GM19468 (cell line): ENCODE data around the gene MANSC4.
A peak's percentile ranks its signal among the peaks of the same experiment; 100 is the strongest.

Experiments
- ATAC-seq: cut with Tn5 transposase; IDR thresholded peaks from one replicate; pipeline ENCODE4 v1.9.1; 2021; ENCODE audit warnings: mild to moderate bottlenecking, moderate library complexity, moderate number of reproducible peaks; ENCODE audit not compliant: unreplicated experiment; ENCODE audit errors: extremely low read depth

The MANSC4 gene

DNA sequence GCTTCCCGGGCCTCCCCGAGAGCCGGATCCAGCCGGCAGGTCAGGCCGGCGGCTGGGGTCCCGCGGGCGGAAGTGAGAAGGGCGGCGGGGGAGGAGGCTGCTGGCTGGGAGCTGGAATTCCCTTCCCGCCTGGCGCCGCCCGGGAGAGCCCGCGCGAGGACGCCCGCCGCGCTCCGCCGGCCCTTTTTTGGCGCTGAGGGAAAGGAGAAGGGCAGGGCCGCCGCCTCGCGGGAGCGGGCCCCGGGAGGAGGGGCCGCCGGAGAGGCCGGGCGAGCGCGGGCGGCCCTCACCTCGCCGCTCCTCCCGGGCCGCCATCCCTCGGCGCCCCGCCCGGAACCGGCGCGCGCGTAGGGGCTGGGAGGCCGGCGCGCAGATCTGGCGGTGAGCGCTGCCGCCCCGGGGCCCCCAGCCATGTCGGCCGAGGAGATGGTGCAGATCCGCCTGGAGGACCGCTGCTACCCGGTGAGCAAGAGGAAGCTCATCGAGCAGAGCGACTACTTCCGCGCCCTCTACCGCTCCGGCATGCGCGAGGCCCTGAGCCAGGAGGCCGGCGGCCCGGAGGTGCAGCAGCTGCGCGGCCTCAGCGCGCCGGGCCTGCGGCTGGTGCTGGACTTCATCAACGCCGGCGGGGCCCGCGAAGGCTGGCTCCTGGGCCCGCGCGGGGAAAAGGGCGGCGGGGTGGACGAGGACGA, at the start of gene MANSC4, which contains the start of gene KLHL42:
Gene MANSC4, minus strand, starts transcription at position 317 of the 692 bp plus-strand sequence. CDS start 8,960 bp downstream, outside the sequence.
Gene KLHL42, plus strand, starts transcription at position 314 of the 692 bp plus-strand sequence. Its CDS starts 98 bp downstream, at position 412.
- ATAC-seq: peak; percentile 53

DNA sequence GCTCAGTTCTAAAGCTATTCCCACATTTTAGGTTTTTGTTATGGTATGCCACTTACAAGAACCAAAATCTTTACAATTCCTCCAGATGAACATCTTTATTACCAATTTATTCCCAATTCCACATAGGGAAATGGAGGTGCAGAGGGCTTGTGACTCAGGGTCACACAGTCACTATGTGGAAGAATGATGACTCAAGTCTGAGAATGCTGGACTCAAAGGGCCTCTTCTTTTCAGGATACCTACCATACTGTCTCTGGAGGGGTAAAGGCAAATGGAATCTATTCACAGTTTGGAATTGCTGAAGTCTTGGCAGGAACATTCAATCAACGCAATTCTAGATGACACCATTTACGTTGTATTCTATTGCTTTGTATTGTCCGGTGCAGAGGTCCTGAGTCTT, 48.2 kb upstream of the MANSC4 start:
- ATAC-seq: no peak

DNA sequence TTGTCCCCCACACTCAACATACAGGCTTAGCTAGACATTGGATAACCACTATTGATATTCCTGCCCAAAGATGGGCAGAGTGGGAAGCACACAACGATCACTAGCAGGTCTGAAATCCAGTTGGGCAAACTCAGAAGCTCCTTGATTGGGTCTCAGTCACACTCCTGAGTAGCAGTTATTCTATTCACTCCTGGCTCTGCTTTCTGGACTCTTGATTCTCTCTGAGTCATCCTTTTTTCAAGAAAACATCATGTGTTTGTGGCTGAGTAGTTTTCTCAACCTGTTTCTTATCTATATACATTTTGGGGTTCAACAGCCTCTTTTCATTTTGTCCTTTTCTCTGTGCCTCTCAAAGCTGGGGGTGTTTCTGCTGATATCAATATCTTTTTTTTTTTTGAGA, 46.0 kb upstream of the MANSC4 start:
- no peak for ATAC-seq

DNA sequence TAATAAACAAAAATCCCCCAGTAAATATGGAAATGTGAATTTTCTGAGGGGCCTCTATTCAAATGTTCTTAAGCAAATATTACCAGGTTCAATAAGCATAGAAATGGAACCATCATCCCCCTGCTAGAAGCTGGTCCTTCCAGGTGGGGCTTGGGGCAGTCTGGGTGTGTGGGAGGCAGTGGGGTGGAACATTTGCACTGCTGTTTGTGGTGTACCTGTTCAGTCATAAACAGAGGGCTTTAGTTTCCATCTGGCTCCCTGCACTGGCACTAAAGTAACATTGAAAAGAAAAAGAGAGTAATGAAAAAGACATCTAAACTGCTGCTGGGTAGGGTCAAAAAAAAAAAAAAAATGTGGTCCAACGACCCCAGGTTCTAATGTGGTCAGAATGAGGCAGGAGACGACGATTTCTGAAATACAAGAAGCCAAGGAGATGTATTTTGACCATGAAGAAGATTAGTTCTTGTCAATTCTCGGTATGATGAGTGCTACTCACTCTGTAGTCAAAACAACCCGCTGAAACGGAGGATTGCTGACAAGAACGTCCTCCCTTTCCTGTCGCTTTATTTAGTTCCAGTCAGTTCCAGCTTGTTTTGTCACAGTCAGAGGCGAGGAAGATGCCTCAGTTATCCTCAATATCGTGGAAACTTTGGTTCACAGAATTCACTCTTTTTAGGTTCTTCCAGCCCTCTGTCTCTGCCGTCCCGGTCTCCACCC, 44.2 kb upstream of the MANSC4 start:
- peak; percentile 7 for ATAC-seq

DNA sequence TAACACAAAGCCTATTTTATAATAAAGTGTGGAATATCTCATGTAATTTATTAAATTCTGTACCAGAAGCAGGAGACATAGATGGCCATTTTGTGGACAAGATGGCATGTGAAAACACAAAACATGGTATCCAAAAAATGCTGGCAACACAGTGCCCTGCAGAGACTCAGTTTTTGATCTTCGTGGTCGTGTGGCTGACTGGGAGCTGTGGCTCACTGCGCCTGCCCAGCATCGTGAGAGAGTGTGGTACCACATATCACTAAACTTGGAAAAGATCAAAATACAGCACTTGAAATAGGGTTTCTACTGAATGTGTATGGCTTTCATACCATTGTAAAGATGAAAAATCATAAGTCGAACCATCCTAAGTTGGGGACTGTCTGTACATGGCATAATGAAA, 43.0 kb upstream of the MANSC4 start:
- no peak for ATAC-seq

DNA sequence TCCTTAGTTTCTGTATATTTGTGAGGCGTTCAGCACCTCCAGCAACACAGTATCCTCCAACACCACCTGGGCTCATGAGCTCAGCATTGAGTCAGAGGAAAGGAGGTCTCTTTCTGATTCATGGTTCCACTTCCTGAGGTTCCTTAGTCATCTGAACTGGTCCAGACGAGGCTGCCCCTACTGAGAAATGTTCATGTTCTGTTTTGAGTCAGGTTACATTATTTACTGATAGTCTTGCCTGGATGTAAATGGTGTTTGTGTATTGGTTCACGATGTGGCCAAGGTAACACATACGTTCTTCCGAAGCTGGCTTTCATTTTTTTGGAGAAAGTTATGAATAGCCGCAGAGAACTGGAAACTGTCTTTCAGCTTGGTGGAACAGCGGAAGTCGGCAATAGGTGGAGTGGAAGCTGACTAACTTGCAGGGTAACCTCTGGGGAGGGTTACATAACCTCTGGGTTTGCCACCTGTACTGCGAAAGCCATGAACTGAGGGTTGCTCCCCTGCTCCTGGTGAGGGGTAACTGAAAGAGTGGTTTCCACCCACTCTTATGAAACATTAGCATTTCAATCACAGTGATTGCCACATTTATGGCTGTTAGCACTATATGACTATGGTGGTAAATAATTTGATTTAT, 42.2 kb upstream of the MANSC4 start:
- ATAC-seq: peak; percentile 43

DNA sequence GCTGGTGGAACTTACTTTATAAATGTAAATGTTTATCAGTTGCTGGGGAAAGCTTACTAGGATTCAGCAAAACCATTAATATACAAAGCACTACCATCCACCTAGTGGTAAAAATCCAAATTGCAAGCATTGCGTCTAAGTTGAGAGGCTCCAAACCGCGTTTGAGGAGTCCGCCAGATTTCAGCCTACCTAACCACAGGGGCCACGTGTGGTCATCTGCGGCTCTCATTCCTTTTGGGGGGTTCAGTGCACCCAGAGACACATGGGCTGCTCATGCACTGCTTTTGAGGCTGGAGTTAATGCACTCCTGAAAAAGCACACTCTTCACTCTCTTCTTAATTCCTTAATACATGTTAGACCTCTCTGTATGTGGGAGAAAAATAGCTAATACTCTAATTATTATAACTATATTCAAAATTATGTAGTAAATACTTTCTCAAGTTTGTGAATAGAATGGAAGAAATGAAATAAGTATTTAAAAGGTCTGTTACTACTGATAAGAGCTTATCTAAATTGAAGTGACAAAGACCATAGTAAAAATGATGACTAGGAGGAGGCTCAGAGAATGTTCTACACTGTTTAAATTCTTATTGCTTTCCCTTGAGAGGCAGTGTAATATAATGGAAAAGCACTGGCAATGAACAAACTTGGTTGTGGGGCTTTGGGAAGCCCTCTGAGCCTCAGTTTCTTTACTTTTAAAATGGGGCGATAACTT, 41.4 kb upstream of the MANSC4 start:
- no peak for ATAC-seq

DNA sequence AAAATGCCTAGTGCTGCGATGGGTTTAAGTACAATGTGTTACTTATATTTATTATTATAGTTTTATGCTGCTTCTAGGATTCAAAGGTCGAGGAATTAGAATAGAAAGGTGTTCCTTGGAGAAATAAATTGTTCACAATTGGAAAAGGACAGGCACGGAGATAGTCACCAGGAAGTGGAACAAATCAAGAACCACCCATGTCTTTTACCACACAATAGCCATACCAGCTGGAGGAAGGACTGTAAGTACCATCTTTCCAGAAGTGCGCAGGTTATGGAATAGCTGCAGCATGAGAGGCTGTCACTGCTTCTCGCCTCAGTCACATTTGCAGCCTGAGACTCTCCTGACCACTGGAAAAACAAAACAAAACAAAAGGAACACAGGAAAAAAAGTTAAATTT, 40.5 kb upstream of the MANSC4 start:
- no peak for ATAC-seq

DNA sequence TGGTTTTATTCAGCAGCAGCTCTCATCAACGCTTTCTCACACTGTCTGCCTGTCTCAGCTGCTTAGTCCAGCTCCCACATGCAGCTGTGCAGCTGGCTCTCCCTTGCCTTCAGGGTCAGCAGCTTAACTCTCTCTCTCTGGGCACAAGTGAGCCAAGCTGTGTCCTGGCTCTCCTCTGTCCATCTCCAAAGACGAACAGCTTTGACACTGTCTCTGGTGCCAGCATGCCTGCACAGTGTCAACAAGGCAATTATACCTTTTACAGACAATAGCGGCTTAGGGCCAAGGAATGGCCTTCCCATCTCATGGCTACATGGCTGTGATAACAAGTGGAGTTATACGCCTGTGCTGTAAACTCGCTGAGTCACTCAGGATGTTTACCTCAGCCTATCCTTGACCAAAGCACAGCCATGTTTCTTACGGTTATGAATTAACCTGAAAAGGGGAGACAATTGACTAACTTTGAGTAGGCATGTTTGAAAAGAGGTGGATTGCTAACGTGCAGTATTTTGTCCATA, 38.4 kb upstream of the MANSC4 start:
- ATAC-seq: no peak

DNA sequence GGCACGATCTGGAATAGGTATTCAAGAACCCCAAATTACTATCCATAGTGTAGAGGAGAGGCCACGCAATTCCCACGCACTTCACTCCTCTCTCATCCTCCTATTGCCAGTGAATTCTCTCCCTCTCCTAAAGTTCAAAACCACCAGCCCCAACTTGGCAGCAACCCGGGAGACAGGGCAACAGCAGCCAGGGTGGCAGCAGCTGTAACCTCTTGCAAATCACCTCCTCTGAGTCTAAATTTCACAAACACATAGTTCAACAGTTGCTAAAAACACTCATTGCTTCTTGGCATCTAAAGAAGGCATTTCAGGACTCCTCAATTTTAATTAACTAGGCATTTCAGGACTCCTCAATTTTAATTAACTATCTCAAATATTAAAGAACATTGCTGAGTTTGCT, 37.7 kb upstream of the MANSC4 start:
- no peak for ATAC-seq

DNA sequence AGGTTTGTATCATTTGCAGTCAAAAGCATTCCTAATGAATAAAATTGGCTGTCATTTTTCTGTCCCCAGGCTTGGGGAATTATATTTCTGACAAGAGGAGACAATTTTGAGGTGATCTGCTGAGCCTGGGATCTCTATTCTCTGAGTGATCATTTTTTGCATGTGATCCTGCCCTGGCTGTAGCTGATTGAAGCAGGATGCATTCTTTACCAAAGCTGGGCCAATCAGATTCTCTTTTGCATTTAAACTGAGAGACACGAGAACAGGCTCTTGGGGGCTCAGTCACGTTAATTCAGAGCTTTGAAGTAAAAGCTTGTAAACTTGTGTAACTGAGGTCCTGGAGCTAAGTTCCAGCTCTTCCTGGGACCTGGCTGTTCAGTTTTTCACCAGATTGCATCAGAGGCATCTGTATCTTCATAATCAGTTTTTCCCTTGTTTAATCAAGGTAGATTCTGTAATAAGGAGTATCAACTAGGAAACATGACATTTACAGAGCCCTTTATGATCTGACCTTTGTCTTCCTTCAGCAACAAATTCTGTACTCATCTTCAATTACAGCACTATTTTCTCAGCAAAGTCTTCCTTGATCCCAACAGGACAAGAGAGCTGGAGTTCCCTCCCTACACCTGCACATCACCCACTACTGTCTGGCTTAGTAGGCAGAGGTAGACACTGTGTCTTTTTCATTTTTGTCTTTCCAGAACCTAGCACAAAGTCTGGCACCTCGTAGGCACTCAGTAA, 35.0 kb upstream of the MANSC4 start:
- ATAC-seq: no peak

DNA sequence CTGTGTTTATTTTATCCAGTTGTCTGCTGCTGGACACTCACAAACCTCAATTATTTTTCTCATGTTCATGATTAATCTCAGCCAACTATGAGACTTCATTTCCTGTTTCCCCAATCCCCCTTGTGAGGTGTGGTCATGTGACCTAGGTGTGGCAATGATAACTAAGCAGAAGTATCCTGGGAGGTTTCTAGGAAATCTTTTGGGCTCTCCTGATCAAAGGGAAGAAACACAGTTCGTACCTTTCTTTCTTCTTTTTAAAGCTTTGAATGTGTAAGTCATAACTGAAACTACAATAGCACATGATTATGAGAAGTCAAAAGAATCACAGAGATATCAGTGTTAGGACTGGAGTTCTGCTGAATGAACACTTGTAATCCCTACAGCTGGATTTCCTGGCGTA, 34.4 kb upstream of the MANSC4 start:
- no peak for ATAC-seq

DNA sequence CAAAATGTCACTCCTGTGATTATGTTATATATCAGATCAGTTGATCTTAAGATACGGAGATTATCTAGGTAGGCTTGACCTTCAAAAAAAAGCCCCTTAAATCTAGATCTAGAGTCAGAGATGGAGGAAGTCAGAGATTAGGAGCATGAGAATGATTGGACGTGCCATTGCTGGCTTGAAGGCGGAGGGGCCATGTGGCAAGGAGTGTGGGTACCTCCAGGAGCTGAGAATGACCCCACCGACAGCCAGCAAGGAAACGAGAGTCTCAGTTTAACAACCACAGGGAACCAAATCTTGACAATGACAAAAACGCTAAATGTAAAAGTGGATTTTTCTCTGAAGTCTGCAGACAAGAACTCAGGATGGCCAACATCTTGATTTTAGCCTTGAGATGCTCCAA, 32.5 kb upstream of the MANSC4 start:
- no peak for ATAC-seq

DNA sequence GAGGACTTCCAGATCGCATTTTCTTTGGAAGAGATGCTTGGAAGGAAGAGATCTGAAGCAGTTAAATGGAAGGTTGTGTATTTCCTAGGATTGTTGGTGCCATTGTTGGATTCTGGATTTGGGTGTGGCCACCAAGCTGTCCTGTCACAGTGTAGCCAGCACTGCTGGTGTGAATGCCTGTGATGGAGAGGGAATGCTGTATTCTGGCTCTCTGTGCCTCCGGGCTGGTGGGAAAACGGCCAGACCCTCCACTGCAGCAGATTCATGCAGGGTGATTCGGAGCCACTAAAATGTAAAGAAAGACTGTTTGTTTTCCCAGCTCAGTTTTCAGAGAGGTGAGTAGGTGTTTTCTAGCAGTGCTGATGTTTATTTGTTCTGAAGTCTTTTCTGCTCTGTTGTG, 30.7 kb upstream of the MANSC4 start:
- ATAC-seq: no peak

DNA sequence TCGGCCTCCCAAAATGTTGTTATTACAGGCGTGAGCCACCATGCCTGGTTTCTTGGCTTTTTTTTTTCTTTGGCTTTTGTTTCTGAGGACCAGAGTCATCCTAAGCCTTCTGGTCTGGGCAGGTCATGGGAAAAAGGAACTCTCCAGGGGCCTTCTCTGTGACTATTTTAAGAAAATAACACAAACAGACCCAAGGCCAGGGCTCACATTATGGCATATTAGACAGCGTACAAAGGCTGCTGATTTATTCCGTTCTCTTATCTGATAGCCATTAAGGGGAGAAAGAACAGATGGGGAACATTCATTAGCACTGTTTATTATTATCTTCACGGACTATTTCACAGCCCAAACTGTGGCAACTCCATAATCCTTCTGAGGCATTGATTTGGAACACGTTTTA, 28.8 kb upstream of the MANSC4 start:
- ATAC-seq: no peak

DNA sequence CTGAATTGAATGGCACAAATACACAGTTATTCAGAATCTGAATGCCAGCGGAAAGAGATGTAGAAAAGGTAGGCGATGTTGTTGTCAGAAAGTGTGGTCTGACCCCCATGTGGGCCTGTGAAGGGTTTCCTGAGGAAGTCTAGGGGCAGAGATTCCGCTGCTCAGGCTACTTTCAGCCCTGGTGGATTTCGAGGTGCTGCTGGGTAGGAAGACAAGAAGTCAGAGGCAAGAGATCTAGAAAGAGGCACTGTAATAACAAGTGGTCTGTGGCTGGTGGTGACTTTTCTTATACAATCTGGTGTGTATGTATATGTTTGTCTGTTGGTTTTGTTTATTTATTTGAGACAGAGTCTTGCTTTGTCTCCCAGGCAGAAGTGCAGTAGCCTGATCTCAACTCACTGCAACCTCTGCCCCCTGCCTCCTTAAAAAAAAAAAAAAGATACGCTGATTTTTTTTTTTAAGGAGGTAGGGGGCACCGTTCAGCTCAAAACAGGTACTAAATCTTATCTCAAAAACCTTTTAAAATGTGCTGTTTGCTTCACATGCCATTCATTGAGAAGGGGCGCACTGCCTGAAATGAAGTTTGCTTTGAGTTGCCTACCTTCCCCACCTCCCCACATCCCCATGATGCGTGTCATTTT, 27.1 kb upstream of the MANSC4 start:
- ATAC-seq: no peak

DNA sequence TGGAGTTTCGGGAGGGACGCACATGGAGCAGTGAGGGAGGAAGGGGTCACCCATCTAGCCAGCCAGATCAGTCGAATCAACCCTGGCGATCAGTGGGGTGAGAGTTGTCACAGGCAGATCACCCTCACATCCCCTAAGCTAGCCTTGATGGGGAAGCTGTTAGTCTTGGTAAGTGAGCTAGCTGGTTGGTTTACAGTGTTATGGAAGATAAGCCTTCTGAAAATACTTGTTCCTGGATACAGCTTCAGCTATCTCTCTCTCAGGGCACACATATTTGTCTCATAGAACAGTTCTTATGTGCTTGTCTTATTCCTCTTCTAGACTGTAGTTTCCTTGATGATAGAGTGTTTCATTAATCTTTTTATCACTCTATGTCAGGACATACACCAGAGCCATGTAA, 26.2 kb upstream of the MANSC4 start:
- ATAC-seq: no peak

DNA sequence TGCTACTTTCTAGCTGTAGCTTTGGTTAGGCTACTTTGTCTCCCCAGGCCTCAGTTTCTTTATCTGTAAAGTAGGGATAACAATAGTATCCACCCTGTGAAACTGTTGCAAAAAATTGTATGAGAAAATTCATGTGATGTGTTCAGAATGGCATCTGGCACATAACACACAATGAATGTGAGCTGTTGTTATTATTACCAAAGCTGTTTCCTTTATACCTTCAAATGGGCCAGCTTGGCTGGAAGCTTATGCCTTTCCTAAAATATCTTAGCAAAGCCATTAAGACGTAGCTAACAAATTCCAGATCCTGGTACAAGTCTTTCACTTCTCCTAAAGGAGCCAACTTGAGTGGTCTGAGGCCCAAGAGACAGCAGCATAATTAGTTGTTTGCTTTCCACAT, 25.2 kb upstream of the MANSC4 start:
- ATAC-seq: no peak

DNA sequence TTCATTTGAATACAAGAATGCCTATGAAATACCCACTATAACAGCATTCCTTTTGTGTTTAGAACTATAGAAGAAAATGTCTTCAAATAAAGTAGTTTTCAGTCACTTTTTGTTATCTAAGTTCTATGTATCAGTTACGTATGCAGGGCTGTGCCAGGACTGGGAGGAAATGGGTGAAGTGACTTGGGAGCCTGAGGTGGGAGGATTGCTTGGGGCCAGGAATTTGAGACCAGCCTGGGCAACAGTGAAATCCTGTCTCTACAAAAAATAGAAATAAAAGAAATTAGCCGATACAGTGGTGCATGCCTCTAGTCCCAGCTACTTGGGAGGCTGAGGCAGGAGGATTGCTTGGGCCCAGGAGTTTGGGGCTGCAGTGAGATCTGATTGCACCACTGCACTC, 22.9 kb upstream of the MANSC4 start:
- no peak for ATAC-seq
